HAP-1 (cell line): ENCODE measurements around the gene SH3YL1.
A peak's percentile ranks its signal among the peaks of the same experiment; 100 is the strongest.
"Not testable (repeated sequence)": the region's sequence is repeated elsewhere in the genome, so short reads cannot be mapped to it uniquely, and the experiment has no call there.

Experiments
- DNase-seq, 2 experiments: peaks; one replicate each; pipeline ENCODE4 v3.0.0-alpha.2; 2016 to 2020; ENCODE audit warnings: low spot score in 2 of 2
- H3K27me3 ChIP-seq: fragments of 250-450 bp; sonication (Bioruptor Pico); 2 replicates; pipeline ENCODE4 v1.5.1; 2020; ENCODE audit warnings: low read depth, mild to moderate bottlenecking, moderate library complexity
- H3K36me3 ChIP-seq: fragments of 250-450 bp; sonication (Bioruptor Pico); replicated peaks from 2 replicates; pipeline ENCODE4 v1.5.1; 2020; ENCODE audit warnings: mild to moderate bottlenecking
- H3K4me1 ChIP-seq: fragments of 250-450 bp; sonication (Bioruptor Pico); 2 replicates; pipeline ENCODE4 v1.5.1; 2020; ENCODE audit warnings: mild to moderate bottlenecking
- H3K4me3 ChIP-seq: fragments of 250-450 bp; sonication (Bioruptor Pico); 2 replicates; pipeline ENCODE4 v1.5.1; 2020; ENCODE audit warnings: mild to moderate bottlenecking, moderate library complexity
- H3K9me3 ChIP-seq: fragments of 250-450 bp; sonication (Bioruptor Pico); 2 replicates; pipeline ENCODE4 v1.5.1; 2020; ENCODE audit warnings: mild to moderate bottlenecking, moderate library complexity
- in situ Hi-C: fragments of 300-500 bp; cut with MboI; formaldehyde crosslinking; loops from 3 replicates; pipeline ENCODE4 v1.14.3; 2020; ENCODE audit warnings: low sequenced_read_pairs, inconsistent platforms, mixed read lengths

Gene SH3YL1

GRCh38 chr2:182509-183122 is 81.2 kb downstream of the SH3YL1 start:
- no peak for DNase-seq
- no peaks in the 10 kb centered on the region for H3K27me3 ChIP-seq
- no peaks in the 10 kb centered on the region for H3K36me3 ChIP-seq
- H3K9me3 ChIP-seq, result no peaks in the 10 kb centered on the region
- in situ Hi-C loops, result no loop called here
- no peaks in the 10 kb centered on the region for H3K4me1 ChIP-seq
- no peak overlapping the region for H3K4me3 ChIP-seq

- H3K4me3 ChIP-seq, result no peak overlapping the region
- no peaks in the 10 kb centered on the region for H3K9me3 ChIP-seq
- no peak for DNase-seq
- no peaks in the 10 kb centered on the region for H3K27me3 ChIP-seq
- H3K36me3 ChIP-seq, result no peaks in the 10 kb centered on the region
- in situ Hi-C loops, result no loop called here
- no peaks in the 10 kb centered on the region for H3K4me1 ChIP-seq
Measured at GRCh38 chr2:180311-180710, 83.5 kb downstream of the SH3YL1 start.

- DNase-seq, result no peak
- Histone ChIP-seq H3K4me1 (no peaks in the 10 kb centered on the region), H3K27me3 (no peaks in the 10 kb centered on the region), H3K9me3 (no peaks in the 10 kb centered on the region), H3K4me3 (no peak overlapping the region), H3K36me3 (no peaks in the 10 kb centered on the region)
- in situ Hi-C loops, result no loop called here
Measured at GRCh38 chr2:179886-180285, 83.9 kb downstream of the SH3YL1 start.

GRCh38 chr2:177733-178132 is 86.1 kb downstream of the SH3YL1 start:
- in situ Hi-C loops, result no loop called here
- no peaks in the 10 kb centered on the region for H3K27me3 ChIP-seq
- no peaks in the 10 kb centered on the region for H3K36me3 ChIP-seq

GRCh38 chr2:176917-177316 is 86.9 kb downstream of the SH3YL1 start:
- Histone ChIP-seq H3K27me3 (no peaks in the 10 kb centered on the region), H3K4me3 (no peak overlapping the region), H3K9me3 (no peaks in the 10 kb centered on the region), H3K4me1 (no peaks in the 10 kb centered on the region), H3K36me3 (no peaks in the 10 kb centered on the region)
- DNase-seq, result no peak
- in situ Hi-C loops, result no loop called here

More at GRCh38 chr2:177733-178132, 86.1 kb downstream of the SH3YL1 start:
- H3K4me3 ChIP-seq, result no peak overlapping the region
- no peaks in the 10 kb centered on the region for H3K4me1 ChIP-seq
- DNase-seq, result no peak
- H3K9me3 ChIP-seq, result no peaks in the 10 kb centered on the region

GRCh38 chr2:175880-176820 is 87.7 kb downstream of the SH3YL1 start:
- in situ Hi-C loops, result no loop called here
- Histone ChIP-seq H3K9me3 (no peaks in the 10 kb centered on the region), H3K4me1 (no peaks in the 10 kb centered on the region), H3K27me3 (no peaks in the 10 kb centered on the region), H3K4me3 (no peak overlapping the region), H3K36me3 (no peaks in the 10 kb centered on the region)
- no peak for DNase-seq

GRCh38 chr2:175161-175786 is 88.6 kb downstream of the SH3YL1 start:
- Histone ChIP-seq H3K9me3 (no peaks in the 10 kb centered on the region), H3K4me1 (no peaks in the 10 kb centered on the region), H3K4me3 (no peak overlapping the region), H3K27me3 (no peaks in the 10 kb centered on the region), H3K36me3 (no peaks in the 10 kb centered on the region)
- DNase-seq, result no peak
- in situ Hi-C loops, result no loop called here

GRCh38 chr2:172120-172519 is 91.7 kb downstream of the SH3YL1 start:
- in situ Hi-C loops, H3K27me3 ChIP-seq: not testable (repeated sequence)
- DNase-seq, result peak in 1 of 2 experiments; percentile 26

GRCh38 chr2:169741-170140 is 94.1 kb downstream of the SH3YL1 start:
- Histone ChIP-seq H3K36me3 (no peaks in the 10 kb centered on the region), H3K9me3 (no peaks in the 10 kb centered on the region), H3K4me3 (no peak overlapping the region), H3K27me3 (no peaks in the 10 kb centered on the region), H3K4me1 (no peaks in the 10 kb centered on the region)
- in situ Hi-C loops, result no loop called here
- no peak for DNase-seq

More at GRCh38 chr2:172120-172519, 91.7 kb downstream of the SH3YL1 start:
- H3K9me3 ChIP-seq, H3K36me3 ChIP-seq, H3K4me3 ChIP-seq, H3K4me1 ChIP-seq: not testable (repeated sequence)
